ENCODE data around the gene NDUFV1. TPM values are rescaled to one million over a fixed set of nuclear protein-coding genes. Genes with fewer than 3 reads are reported as not detected.
"Not testable (repeated sequence)": the region's sequence is repeated elsewhere in the genome, so short reads cannot be mapped to it uniquely, and the experiment has no call there.

Gene NDUFV1
- total and polyA plus RNA-seq, 9 of the 15 experiments (the other 6 are each of a cell fraction or from before 2014, with no cell fraction given): 10.8 to 423 (median 209) TPM

- TF ChIP-seq ZNF76 (CRISPR knock-in tag; IDR thresholded peaks at IDR 0.05; ENCODE audit: borderline replicate concordance): peak; percentile 98
- peak; percentile 85 for TF ChIP-seq CXXC5 (CRISPR knock-in tag; IDR thresholded peaks at IDR 0.05)
- TF ChIP-seq ZNF165 (CRISPR knock-in tag; IDR thresholded peaks at IDR 0.05; ENCODE audit: borderline replicate concordance): peak; percentile 90; the same call in 1 of the 2 replicates
- TF ChIP-seq NFIC (IDR thresholded peaks at IDR 0.05): peak; percentile 64
- TF ChIP-seq ZNF780A (CRISPR knock-in tag; IDR thresholded peaks at IDR 0.05): 0 out of 2 replicates have a peak, but pooled peaks have one; percentile 35
- TF ChIP-seq, protein P1, sequence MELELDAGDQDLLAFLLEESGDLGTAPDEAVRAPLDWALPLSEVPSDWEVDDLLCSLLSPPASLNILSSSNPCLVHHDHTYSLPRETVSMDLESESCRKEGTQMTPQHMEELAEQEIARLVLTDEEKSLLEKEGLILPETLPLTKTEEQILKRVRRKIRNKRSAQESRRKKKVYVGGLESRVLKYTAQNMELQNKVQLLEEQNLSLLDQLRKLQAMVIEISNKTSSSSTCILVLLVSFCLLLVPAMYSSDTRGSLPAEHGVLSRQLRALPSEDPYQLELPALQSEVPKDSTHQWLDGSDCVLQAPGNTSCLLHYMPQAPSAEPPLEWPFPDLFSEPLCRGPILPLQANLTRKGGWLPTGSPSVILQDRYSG (tag; conservative IDR thresholded peaks at IDR 0.05; ENCODE audit: low read depth): peak; percentile 94
- TF ChIP-seq, protein P2, sequence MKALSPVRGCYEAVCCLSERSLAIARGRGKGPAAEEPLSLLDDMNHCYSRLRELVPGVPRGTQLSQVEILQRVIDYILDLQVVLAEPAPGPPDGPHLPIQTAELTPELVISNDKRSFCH (CRISPR knock-in tag; IDR thresholded peaks at IDR 0.05): peak; percentile 84
- TF ChIP-seq, protein P2 (tag; IDR thresholded peaks at IDR 0.05): peak; percentile 99
- TF ChIP-seq, protein P3, sequence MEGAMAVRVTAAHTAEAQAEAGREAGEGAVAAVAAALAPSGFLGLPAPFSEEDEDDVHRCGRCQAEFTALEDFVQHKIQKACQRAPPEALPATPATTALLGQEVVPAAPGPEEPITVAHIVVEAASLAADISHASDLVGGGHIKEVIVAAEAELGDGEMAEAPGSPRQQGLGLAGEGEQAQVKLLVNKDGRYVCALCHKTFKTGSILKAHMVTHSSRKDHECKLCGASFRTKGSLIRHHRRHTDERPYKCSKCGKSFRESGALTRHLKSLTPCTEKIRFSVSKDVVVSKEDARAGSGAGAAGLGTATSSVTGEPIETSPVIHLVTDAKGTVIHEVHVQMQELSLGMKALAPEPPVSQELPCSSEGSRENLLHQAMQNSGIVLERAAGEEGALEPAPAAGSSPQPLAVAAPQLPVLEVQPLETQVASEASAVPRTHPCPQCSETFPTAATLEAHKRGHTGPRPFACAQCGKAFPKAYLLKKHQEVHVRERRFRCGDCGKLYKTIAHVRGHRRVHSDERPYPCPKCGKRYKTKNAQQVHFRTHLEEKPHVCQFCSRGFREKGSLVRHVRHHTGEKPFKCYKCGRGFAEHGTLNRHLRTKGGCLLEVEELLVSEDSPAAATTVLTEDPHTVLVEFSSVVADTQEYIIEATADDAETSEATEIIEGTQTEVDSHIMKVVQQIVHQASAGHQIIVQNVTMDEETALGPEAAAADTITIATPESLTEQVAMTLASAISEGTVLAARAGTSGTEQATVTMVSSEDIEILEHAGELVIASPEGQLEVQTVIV (CRISPR knock-in tag; IDR thresholded peaks at IDR 0.05; ENCODE audit: borderline replicate concordance): peak; percentile 74; the same call in 1 of the 2 replicates
- TF ChIP-seq BCL6 (CRISPR knock-in tag; IDR thresholded peaks at IDR 0.05): peak; percentile 90
- TF ChIP-seq, protein P4, sequence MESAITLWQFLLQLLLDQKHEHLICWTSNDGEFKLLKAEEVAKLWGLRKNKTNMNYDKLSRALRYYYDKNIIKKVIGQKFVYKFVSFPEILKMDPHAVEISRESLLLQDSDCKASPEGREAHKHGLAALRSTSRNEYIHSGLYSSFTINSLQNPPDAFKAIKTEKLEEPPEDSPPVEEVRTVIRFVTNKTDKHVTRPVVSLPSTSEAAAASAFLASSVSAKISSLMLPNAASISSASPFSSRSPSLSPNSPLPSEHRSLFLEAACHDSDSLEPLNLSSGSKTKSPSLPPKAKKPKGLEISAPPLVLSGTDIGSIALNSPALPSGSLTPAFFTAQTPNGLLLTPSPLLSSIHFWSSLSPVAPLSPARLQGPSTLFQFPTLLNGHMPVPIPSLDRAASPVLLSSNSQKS (CRISPR knock-in tag; IDR thresholded peaks at IDR 0.05): peak; percentile 74; the same call in 1 of the 2 replicates
- not testable (repeated sequence) for TF ChIP-seq MYC (IDR thresholded peaks at IDR 0.05; ENCODE audit: low read depth, low read length)
- TF ChIP-seq MYC (CRISPR knock-in tag; IDR thresholded peaks at IDR 0.05; ENCODE audit: borderline replicate concordance, low read depth): peak; percentile 87; the same call in 1 of the 2 replicates
- peak; percentile 79 for TF ChIP-seq ETV1 (tag; conservative IDR thresholded peaks at IDR 0.05; ENCODE audit: low read depth)
- peak; percentile 63 for TF ChIP-seq GMEB1 (CRISPR knock-in tag; IDR thresholded peaks at IDR 0.05)
These were observed 43.0 kb upstream of the NDUFV1 start (continued) for GRCh38 chr11:67563705-67564114.
